Adrenal gland (tissue), 5 donors: ENCODE results near the gene ACTL10.

ENCODE experiments used
- POLR2A ChIP-seq, 2 donors: fragments of 450-650 bp; IDR thresholded peaks; one replicate each; pipeline ENCODE4 v1.6.1; 2017; ENCODE audit warnings: antibody characterized with exemption in 2 of 2, mild to moderate bottlenecking in 2 of 2, moderate library complexity in 1 of 2
- TF ChIP-seq, protein P1 (sequence below), 6 experiments: fragments of 450-650 bp in 4 of 6; fragments of 200-600 bp in 2 of 6; sonication (generic) in 1 of 6; IDR thresholded peaks; 1 replicate in 5 of 6; 2 replicates in 1 of 6; pipeline versions ENCODE4 v1.5.1 to v1.8.0; 2016 to 2021; ENCODE audit warnings: antibody characterized with exemption in 6 of 6, mild to moderate bottlenecking in 2 of 6, moderate library complexity in 1 of 6
- donor health status: DM: no; HTN: no; CAD: no.

DNA sequence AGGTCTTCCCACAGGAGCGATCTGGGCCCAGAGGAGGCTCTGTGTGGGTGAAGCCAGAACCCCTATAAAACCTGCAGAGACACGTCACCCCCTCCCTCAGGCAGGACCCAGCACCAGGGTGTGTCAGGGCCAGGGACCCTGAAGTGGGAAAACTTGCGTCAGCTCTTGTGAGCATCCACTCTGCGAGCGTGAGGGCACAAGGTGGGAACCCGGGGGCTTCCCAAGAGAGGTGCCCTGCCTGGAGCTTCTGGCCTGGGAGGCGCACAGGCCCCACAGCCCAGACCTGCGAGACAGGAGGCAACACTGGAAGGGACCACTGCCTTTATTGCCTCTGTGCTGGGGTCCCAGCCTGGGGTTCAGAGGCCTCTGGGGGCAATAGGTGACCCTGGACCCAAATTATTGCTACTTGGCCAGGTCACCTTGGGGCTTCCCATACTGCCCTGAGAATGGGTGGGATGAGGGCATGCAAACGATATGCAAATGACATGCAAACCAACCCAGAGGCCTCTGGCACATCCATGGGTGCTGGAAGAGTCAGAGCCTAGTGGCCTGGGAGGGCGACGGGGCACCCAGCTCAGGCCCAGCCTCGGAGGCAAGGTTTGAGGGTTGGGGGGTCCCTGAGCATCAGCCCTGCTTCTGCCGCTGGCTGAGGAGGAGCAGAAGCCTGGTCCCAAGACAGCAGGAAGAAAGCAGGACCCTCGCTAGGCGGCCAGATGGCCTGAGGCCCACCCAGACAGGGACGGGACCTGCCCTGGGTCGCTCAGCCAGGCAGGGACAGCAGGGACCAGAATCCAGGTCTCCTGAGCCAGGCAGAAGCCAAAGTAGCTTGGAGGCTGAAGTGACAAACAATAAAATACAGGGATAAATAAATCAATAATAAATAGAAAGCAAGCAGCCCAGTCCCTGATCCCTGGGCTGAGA lies 9.7 kb upstream of the ACTL10 start:
- TF ChIP-seq, protein P1, sequence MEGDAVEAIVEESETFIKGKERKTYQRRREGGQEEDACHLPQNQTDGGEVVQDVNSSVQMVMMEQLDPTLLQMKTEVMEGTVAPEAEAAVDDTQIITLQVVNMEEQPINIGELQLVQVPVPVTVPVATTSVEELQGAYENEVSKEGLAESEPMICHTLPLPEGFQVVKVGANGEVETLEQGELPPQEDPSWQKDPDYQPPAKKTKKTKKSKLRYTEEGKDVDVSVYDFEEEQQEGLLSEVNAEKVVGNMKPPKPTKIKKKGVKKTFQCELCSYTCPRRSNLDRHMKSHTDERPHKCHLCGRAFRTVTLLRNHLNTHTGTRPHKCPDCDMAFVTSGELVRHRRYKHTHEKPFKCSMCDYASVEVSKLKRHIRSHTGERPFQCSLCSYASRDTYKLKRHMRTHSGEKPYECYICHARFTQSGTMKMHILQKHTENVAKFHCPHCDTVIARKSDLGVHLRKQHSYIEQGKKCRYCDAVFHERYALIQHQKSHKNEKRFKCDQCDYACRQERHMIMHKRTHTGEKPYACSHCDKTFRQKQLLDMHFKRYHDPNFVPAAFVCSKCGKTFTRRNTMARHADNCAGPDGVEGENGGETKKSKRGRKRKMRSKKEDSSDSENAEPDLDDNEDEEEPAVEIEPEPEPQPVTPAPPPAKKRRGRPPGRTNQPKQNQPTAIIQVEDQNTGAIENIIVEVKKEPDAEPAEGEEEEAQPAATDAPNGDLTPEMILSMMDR (IDR thresholded peaks at IDR 0.05): no peak
- TF ChIP-seq POLR2A (IDR thresholded peaks at IDR 0.05): no peak
